Mesodermal cell (in vitro differentiated cells): ENCODE results near the gene LMCD1.

ENCODE experiments used
- H3K27ac ChIP-seq: 2 replicates; pipeline ENCODE4 v1.7.0; 2013; ENCODE audit warnings: mild to moderate bottlenecking, low read depth, low read length, moderate library complexity; ENCODE audit not compliant: severe bottlenecking
- H3K36me3 ChIP-seq: 2 replicates; pipeline ENCODE4 v1.7.1; 2013; ENCODE audit warnings: mild to moderate bottlenecking, low read length, moderate library complexity; ENCODE audit not compliant: control insufficient read depth, insufficient read depth
- H3K4me1 ChIP-seq: one replicate; pipeline ENCODE4 v1.7.1; 2013; ENCODE audit warnings: mild to moderate bottlenecking, low read length; ENCODE audit not compliant: insufficient read depth, control insufficient read depth, poor library complexity, severe bottlenecking
- H3K4me3 ChIP-seq: 2 replicates; pipeline ENCODE4 v1.7.0; 2013; ENCODE audit warnings: low read length, control low read depth, mild to moderate bottlenecking; ENCODE audit not compliant: insufficient read depth, poor library complexity, severe bottlenecking; ENCODE audit errors: extremely low read depth
- H3K9me3 ChIP-seq: 2 replicates; pipeline ENCODE4 v1.7.1; 2013; ENCODE audit warnings: mild to moderate bottlenecking, low read length, moderate library complexity; ENCODE audit not compliant: control insufficient read depth
- WGBS, 2 experiments: methylation state at CpG; one replicate each; pipeline ENCODE4 v1.1.5; 2013; ENCODE audit warnings: missing lambda C conversion rate in 2 of 2; ENCODE audit not compliant: insufficient coverage in 2 of 2; 5-methylcytosine and 5-hydroxymethylcytosine counted together

LMCD1 gene

DNA sequence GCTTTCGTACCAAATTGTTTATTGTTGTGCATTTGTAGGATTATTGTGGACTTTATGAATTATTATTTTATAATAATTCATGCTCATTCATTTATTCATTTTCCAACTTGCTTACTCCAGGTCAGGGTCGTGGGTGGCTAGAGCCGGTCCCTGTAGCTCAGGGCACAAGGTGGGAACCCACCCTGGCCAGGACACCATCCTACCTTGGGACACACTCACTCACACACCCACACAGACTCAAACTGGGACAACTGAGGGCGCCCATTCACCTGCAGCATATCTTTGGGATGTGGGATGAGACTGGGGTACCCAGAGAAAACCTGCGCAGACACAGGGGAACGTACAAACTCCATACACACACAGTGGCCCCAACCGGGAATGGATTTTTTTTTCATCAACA lies 102.4 kb downstream of the LMCD1 start:
- H3K9me3 ChIP-seq = no peaks in the 10 kb centered on the region
- H3K4me3 ChIP-seq = no peak overlapping the region
- H3K4me1 ChIP-seq = peaks cover 20% of the 10 kb centered on the region
- WGBS, 2 experiments = 90 to 95% methylated on average over 3 to 4 of the region's 7 CpGs
- no peaks in the 10 kb centered on the region for H3K36me3 ChIP-seq
- no peak overlapping the region for H3K27ac ChIP-seq

DNA sequence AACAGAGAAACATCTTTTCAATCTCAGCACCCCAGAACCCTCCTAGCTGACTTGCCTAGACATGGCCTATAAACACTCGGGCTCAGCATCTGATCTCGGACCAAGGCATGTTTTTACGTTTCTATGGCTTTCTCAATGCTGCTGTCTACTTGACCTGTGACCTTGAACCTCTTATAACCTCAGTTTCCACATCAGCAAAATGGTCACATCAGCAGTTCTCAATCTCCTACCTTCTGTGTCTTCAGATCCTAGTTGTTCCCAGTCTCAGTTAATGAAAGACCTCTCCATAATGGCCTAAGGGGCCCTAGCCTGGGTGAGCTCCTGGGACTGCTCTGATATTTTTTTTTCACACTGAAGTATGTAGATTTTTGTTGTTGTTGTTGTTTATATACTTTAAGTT lies 103.4 kb downstream of the LMCD1 start:
- Histone ChIP-seq H3K4me3 (no peak overlapping the region), H3K27ac (no peak overlapping the region), H3K4me1 (peaks cover 20% of the 10 kb centered on the region), H3K36me3 (no peaks in the 10 kb centered on the region), H3K9me3 (no peaks in the 10 kb centered on the region)
- 95 to 96% methylated on average over 3 of the region's 3 CpGs for WGBS, 2 experiments

DNA sequence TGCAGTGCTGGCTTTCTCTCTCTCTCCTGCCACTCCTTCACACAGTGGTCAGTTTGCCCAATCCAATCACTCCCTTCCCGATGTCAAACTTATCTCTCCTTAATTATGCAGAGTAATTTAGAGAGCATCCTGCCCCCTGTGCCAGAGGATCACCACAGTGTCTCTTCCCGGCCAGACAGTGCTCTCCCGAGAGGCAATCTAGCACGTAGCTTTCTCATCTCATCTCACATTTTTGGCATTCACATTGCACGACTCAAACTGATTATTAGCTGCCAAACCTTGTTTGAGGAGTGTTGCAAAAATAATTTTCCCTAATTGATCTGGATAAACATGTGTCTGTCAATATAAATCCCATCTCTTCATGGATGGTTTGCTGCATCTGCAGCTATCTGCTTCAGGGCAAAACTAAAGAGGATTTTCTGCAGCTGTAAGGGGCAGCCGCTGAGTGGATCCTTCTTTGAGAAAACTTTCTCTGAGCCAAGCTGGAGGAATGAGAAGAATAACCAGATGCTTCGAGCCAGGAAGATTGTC lies 105.1 kb downstream of the LMCD1 start:
- H3K27ac ChIP-seq = peak overlapping the region; percentile 94
- H3K4me1 ChIP-seq = peaks cover 20% of the 10 kb centered on the region
- WGBS, 2 experiments = 63 to 84% methylated on average over 3 to 6 of the region's 7 CpGs
- no peak overlapping the region for H3K4me3 ChIP-seq
- H3K9me3 ChIP-seq = no peaks in the 10 kb centered on the region
- H3K36me3 ChIP-seq = no peaks in the 10 kb centered on the region

DNA sequence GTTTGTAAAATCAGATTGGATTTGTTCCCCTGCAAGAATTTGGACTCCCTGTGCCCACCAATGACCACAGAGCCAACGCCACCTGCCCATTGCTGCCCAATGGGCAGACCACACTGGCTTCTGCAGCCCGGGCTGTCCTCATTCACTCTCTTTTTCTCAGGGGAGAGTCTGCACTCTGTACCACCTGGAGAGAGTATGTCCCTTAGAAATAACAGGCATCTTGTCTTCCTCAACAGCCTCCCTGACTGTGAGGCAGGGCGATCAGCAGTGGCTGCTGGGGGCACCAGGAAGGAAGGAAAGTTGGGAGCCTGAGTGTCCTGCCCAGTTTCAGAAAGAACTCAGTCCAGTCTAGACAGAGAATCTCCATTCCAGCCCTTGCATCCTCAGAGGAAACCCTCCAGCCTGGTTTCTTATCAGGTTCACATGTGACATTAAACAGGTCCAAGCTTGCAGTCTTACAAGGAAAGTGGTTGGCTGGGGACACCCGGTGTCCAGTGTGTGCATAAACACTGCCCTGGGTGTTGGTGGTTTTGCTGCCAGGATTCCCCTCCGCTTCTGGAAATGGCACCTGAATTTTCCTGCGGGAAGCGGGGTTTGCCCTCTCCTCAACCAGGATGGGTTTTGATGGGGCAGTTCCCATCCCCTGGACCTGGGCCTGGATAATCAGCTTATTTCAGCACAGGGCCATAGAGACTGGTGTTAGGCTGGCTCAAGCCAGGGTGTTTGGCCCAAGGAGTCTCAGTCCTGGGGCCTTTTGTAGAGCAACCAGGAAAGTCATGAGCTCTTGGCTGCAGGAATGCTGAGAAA lies 105.8 kb downstream of the LMCD1 start:
- H3K9me3 ChIP-seq = no peaks in the 10 kb centered on the region
- no peak overlapping the region for H3K4me3 ChIP-seq
- H3K36me3 ChIP-seq = no peaks in the 10 kb centered on the region
- peaks cover 20% of the 10 kb centered on the region for H3K4me1 ChIP-seq
- peak overlapping the region; percentile 94 for H3K27ac ChIP-seq
- WGBS, 2 experiments = 84 to 85% methylated on average over 5 to 6 of the region's 7 CpGs

DNA sequence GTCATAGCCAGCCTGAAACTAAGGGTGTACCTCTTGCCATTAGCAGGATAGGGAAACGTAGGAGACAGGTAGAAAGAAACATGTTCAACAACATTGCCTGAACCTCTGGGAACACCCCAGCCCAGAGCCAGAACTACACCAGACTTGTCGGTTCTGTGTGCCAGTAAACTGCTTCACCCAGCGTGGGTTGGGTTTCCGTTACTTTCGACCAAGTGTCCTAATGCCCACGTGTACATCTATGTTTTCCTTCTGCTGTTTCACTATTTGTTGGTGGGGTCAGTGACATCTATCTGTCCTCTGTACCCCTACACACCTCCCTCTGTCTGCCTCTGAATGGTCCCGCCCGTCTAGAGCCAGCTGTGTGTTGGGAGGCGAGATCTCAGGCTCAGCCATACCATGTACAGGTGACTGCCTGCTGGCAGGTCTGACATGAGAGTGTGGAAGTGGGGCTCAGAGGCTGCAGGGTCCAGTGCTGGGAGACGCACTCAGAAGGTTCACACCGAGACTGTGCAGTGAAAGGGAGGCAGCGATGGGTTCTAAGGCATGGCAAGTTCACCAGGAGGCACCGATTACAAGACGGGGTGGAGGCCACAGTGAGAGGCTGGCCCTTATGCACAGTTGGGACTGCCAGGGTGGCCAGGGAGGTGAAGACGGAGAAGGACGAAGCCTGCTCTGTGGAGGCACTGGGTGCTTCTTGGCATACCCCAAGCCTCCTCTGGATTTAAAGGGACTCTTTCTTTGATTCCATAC lies 106.6 kb downstream of the LMCD1 start:
- Histone ChIP-seq H3K9me3 (no peaks in the 10 kb centered on the region), H3K4me3 (no peak overlapping the region), H3K4me1 (peaks cover 20% of the 10 kb centered on the region), H3K36me3 (no peaks in the 10 kb centered on the region), H3K27ac (no peak overlapping the region)
- WGBS, 2 experiments = 92 to 95% methylated on average over 14 of the region's 16 CpGs

DNA sequence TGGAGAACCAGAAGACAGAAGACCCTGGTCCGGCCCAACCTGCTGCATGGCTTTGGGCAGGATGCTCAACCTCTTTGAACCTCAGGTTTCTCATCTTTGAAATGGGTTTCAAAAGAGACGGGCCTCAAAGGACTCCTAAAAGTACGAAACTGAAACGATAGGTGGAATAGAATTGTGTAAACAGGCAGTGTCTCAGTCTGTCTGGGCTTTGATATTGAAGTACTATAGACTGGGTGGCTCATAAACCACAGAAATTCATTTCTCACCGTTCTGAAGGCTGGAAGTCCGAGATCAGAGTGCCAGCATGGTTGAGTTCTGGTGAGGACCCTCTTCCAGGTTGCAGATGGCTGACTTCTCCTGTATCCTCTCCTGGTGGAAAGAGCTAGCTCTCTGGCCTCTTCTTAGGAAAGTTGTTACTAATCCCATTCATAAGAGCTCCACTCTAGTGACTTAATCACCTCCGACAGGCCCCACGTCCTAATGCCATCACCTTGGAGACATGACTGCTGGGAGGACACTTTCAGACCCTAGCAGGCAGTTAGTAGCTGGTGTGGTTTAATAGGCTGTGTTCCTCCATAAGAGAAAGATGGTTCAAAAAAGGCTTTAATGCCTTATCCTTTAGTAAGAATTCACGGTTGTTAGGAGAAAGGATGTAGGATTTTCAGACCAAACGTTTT lies 107.3 kb downstream of the LMCD1 start:
- Histone ChIP-seq H3K4me3 (no peak overlapping the region), H3K27ac (no peak overlapping the region), H3K36me3 (no peaks in the 10 kb centered on the region), H3K9me3 (no peaks in the 10 kb centered on the region), H3K4me1 (peaks cover 20% of the 10 kb centered on the region)
- WGBS, 2 experiments = 78 to 80% methylated on average over 7 to 8 of the region's 10 CpGs

DNA sequence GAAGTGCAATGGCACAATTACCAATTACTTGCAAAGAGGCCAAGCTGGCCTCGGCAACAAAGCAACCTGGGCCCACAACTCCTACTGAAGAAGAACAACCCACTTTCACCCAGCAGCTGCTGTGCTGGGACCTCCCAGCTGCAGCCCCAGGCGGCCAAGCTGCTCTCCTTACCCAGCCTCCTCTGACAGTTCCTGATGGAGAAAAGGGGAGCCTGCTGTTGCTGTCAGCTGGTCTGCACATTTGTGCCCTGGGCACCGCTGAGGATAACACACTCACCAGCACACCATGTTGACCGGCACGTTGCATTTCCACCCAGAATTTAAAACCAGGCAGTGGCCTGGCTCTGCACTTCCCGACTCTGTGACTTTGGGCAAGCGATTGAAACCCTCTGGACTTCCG lies 109.3 kb downstream of the LMCD1 start:
- 89 to 95% methylated on average over 6 of the region's 8 CpGs for WGBS, 2 experiments
- Histone ChIP-seq H3K27ac (no peak overlapping the region), H3K4me1 (peaks cover 14% of the 10 kb centered on the region), H3K4me3 (no peak overlapping the region), H3K36me3 (no peaks in the 10 kb centered on the region), H3K9me3 (no peaks in the 10 kb centered on the region)

DNA sequence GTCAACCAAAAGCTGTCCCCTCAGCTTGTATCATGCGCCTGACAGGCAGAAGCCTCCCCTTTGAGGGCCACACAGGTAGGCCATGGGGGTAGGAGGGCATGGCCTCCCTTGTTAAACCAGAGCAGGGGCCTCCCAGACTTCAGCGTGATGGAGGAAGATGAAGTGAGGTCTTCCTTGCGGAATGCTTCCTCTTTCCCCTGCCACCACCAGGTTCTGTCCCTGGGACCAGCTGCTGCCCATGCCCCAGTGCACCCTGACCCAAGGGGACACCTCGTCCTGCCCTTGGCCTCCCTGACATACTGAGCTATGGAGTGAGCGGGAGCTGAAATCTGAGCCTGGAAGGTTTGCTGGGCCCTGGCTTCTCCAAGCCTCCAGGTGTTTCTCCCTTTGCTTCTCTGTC lies 116.3 kb downstream of the LMCD1 start:
- no peaks in the 10 kb centered on the region for H3K9me3 ChIP-seq
- 87 to 100% methylated on average over 1 to 4 of the region's 5 CpGs for WGBS, 2 experiments
- no peak overlapping the region for H3K4me3 ChIP-seq

DNA sequence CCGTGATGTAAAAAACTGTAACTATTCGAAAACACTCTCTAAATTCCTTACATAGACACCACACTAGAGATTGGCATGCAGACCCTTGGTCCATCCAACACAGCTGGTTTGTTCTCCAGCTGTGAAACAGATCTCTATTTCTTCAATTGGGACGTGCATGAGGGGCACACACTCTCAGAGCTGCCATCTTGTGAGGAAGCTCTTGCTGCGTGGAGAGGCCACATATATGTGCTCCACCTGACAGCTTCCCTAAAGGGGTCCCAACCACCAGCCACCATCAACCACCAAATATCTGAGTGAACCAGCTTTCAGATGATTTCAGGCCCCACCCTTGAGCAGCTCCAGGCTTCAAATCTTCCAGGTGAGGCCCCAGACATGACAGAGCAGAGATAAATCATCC lies 117.3 kb downstream of the LMCD1 start:
- Histone ChIP-seq H3K9me3 (no peaks in the 10 kb centered on the region), H3K27ac (no peak overlapping the region), H3K4me3 (no peak overlapping the region), H3K36me3 (no peaks in the 10 kb centered on the region), H3K4me1 (peaks cover 5% of the 10 kb centered on the region)
- 92 to 97% methylated on average over 4 of the region's 4 CpGs for WGBS, 2 experiments

More for the DNA sequence above, 116.3 kb downstream of the LMCD1 start:
- H3K4me1 ChIP-seq = peaks cover 5% of the 10 kb centered on the region
- H3K27ac ChIP-seq = no peak overlapping the region
- H3K36me3 ChIP-seq = no peaks in the 10 kb centered on the region

DNA sequence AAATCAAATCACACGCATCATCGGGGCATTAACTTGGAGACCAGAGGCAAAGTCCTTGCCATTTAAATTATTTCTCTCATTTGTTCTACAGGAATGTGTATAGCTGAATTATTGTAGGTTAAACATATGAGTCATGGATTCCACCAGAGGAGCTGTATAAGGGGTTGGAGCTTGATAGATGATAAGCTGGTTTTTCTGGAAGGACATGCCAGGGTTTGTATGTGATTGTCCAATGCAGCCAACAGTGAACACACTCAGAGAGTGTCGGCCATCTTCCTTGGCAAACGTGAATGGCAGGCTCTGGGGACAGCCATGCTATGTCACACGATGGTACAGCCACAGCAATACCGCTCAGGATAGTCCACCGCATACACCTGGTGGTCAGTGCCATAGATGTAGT lies 117.9 kb downstream of the LMCD1 start:
- no peak overlapping the region for H3K4me3 ChIP-seq
- H3K4me1 ChIP-seq = peaks cover 5% of the 10 kb centered on the region
- no peaks in the 10 kb centered on the region for H3K36me3 ChIP-seq
- H3K9me3 ChIP-seq = no peaks in the 10 kb centered on the region
- H3K27ac ChIP-seq = no peak overlapping the region
- WGBS, 2 experiments = 87 to 95% methylated on average over 5 of the region's 7 CpGs
